Upper lobe of right lung (tissue), 1 donor: ENCODE data around the gene GALT. TPM values are rescaled to one million over a fixed set of nuclear protein-coding genes. Genes with fewer than 3 reads are reported as not detected.

Experiments used
- ATAC-seq: fragments of 200-7000 bp; cut with Tn5 transposase; one replicate; pipeline ENCODE4 v1.9.1; 2020; ENCODE audit warnings: mild to moderate bottlenecking, moderate library complexity
- DNase-seq: peaks from one replicate; pipeline ENCODE4 v3.0.0-alpha.2; 2020
- H3K27ac ChIP-seq: fragments of 200-600 bp; one replicate; pipeline ENCODE4 v1.8.0; 2022
- H3K27me3 ChIP-seq: fragments of 200-600 bp; one replicate; pipeline ENCODE4 v1.8.0; 2022; ENCODE audit warnings: mild to moderate bottlenecking
- H3K36me3 ChIP-seq: fragments of 200-600 bp; one replicate; pipeline ENCODE4 v1.8.0; 2022
- H3K4me1 ChIP-seq: fragments of 200-600 bp; one replicate; pipeline ENCODE4 v1.8.0; 2022
- H3K4me3 ChIP-seq: fragments of 200-600 bp; one replicate; pipeline ENCODE4 v1.8.0; 2022; ENCODE audit warnings: mild to moderate bottlenecking
- H3K9me3 ChIP-seq: fragments of 200-600 bp; one replicate; pipeline ENCODE4 v1.8.0; 2022
- CTCF ChIP-seq: fragments of 200-600 bp; IDR thresholded peaks from one replicate; pipeline ENCODE4 v1.8.0; 2022; ENCODE audit warnings: antibody characterized with exemption
- intact Hi-C: fragments of 100-400 bp; cut with DNase I; formaldehyde crosslinking; loops from one replicate; pipeline ENCODE4 v1.11.0; 2022
- total RNA-seq: library from RNA; stranded (reverse); fragmentation: NEBNext Ultra II Directional; extraction: Animal tissue kit (Norgen Biotek cat#: 25700); gene quantifications from one replicate; pipeline ENCODE4 v1.2.1, GENCODE V29; 2021
- donor health status: DM: no; HTN: yes; CAD: no; lungs with severe emphysema.

Gene GALT
- total RNA-seq, 1 donor from 2014 or later: 47.6 TPM

GRCh38 chr9:34629491-34629808 is 17.0 kb upstream of the GALT start:
- intact Hi-C loops: no loop called here
- no peaks in the 10 kb centered on the region for H3K36me3 ChIP-seq
- DNase-seq (no peak), ATAC-seq (no peak)
- H3K27me3 ChIP-seq: peaks cover 56% of the 10 kb centered on the region
- H3K4me3 ChIP-seq: no peak overlapping the region
- TF ChIP-seq CTCF: no peak
- no peak overlapping the region for H3K27ac ChIP-seq
- peaks cover 12% of the 10 kb centered on the region for H3K4me1 ChIP-seq
- no peaks in the 10 kb centered on the region for H3K9me3 ChIP-seq

- ATAC-seq: no peak
- Histone ChIP-seq H3K9me3 (no peaks in the 10 kb centered on the region), H3K4me3 (no peak overlapping the region), H3K36me3 (peaks cover 9% of the 10 kb centered on the region), H3K4me1 (peaks cover 12% of the 10 kb centered on the region), H3K27ac (no peak overlapping the region), H3K27me3 (peaks cover 44% of the 10 kb centered on the region)
- TF ChIP-seq CTCF: no peak
- intact Hi-C loops: no loop called here
- no peak for DNase-seq
Observed at GRCh38 chr9:34630402-34631154, 15.9 kb upstream of the GALT start.

GRCh38 chr9:34633166-34633565 is 13.3 kb upstream of the GALT start:
- TF ChIP-seq CTCF: no peak
- intact Hi-C loops: no loop called here
- Histone ChIP-seq H3K9me3 (no peaks in the 10 kb centered on the region), H3K36me3 (peaks cover 10% of the 10 kb centered on the region), H3K27me3 (peaks cover 18% of the 10 kb centered on the region), H3K4me1 (peaks cover 20% of the 10 kb centered on the region), H3K4me3 (no peak overlapping the region), H3K27ac (no peak overlapping the region)
- ATAC-seq (no peak), DNase-seq (no peak)

GRCh38 chr9:34633851-34634550 is 12.5 kb upstream of the GALT start:
- TF ChIP-seq CTCF: peak; percentile 85
- intact Hi-C loops: no loop called here
- peaks cover 10% of the 10 kb centered on the region for H3K27me3 ChIP-seq
- H3K36me3 ChIP-seq: peaks cover 10% of the 10 kb centered on the region
- ATAC-seq: peak; percentile 53
- H3K27ac ChIP-seq: no peak overlapping the region
- peaks cover 21% of the 10 kb centered on the region for H3K4me1 ChIP-seq
- DNase-seq: no peak
- H3K4me3 ChIP-seq: no peak overlapping the region
- H3K9me3 ChIP-seq: no peaks in the 10 kb centered on the region

- Histone ChIP-seq H3K4me1 (peaks cover 17% of the 10 kb centered on the region), H3K27me3 (peaks cover 3% of the 10 kb centered on the region), H3K36me3 (peaks cover 10% of the 10 kb centered on the region), H3K27ac (no peak overlapping the region), H3K4me3 (no peak overlapping the region), H3K9me3 (no peaks in the 10 kb centered on the region)
- DNase-seq (no peak), ATAC-seq (no peak)
- TF ChIP-seq CTCF: no peak
- intact Hi-C loops: no loop called here
Observed at GRCh38 chr9:34634551-34635248, 11.8 kb upstream of the GALT start.
